Body of pancreas (tissue), 4 donors: ENCODE data around the gene SLC16A9. TPM values are rescaled to one million over a fixed set of nuclear protein-coding genes. Genes with fewer than 3 reads are reported as not detected.
A peak's percentile ranks its signal among the peaks of the same experiment; 100 is the strongest.
"Not testable (repeated sequence)": the region's sequence is repeated elsewhere in the genome, so short reads cannot be mapped to it uniquely, and the experiment has no call there.

Experiments used
- ATAC-seq: fragments of 150-250 bp; one replicate; pipeline ENCODE4 v1.9.1; 2016
- DNase-seq, 4 donors: peaks; one replicate each; pipeline ENCODE4 v3.0.0-alpha.2; 2019
- H3K27ac ChIP-seq, 4 donors: fragments of 200-600 bp; sonication (generic); 1 replicate in 3 of 4; 2 replicates in 1 of 4; pipeline versions ENCODE4 v1.5.1 to v1.6.1; 2016 to 2019; ENCODE audit warnings: mild to moderate bottlenecking in 1 of 4, mixed read lengths in 1 of 4, moderate library complexity in 1 of 4
- H3K27me3 ChIP-seq, 2 donors: fragments of 200-600 bp; sonication (generic); one replicate each; pipeline ENCODE4 v1.6.0; 2016; ENCODE audit warnings: mild to moderate bottlenecking in 1 of 2
- H3K36me3 ChIP-seq, 2 donors: fragments of 200-600 bp; sonication (generic); replicated peaks in 1 of 2; 2 replicates each; pipeline ENCODE4 v1.5.1; 2016; ENCODE audit warnings: low read depth in 2 of 2; ENCODE audit not compliant: insufficient read depth in 1 of 2
- H3K4me1 ChIP-seq: fragments of 200-600 bp; sonication (generic); one replicate; pipeline ENCODE4 v1.6.0; 2016
- H3K4me3 ChIP-seq, 2 donors: fragments of 200-600 bp; sonication (generic); 1 replicate in 1 of 2; 2 replicates in 1 of 2; pipeline ENCODE4 v1.5.1; 2016 to 2019
- H3K9me3 ChIP-seq, 3 donors: fragments of 200-600 bp; sonication (generic); 1 replicate in 2 of 3; 2 replicates in 1 of 3; pipeline ENCODE4 v1.5.1; 2016
- CTCF ChIP-seq, 7 experiments: fragments of 450-650 bp in 4 of 7; fragments of 200-600 bp in 3 of 7; sonication (generic) in 3 of 7; IDR thresholded peaks; one replicate each; pipeline ENCODE4 v1.5.1; 2016 to 2019; ENCODE audit warnings: antibody characterized with exemption in 7 of 7
- POLR2A ChIP-seq, 3 donors: fragments of 450-650 bp; IDR thresholded peaks; one replicate each; pipeline ENCODE4 v1.6.1; 2016; ENCODE audit warnings: antibody characterized with exemption in 3 of 3, mild to moderate bottlenecking in 2 of 3
- WGBS, 2 donors: methylation state at CpG; one replicate each; pipeline ENCODE4 v1.1.5; 2017; 5-methylcytosine and 5-hydroxymethylcytosine counted together
- intact Hi-C: fragments of 100-400 bp; cut with DNase I; formaldehyde crosslinking; loops from one replicate; pipeline ENCODE4 v1.15.1; 2023
- total RNA-seq, 2 donors: library from RNA; depleted of rRNA; stranded (reverse); fragments of >200 nt; gene quantifications; one replicate each; pipeline ENCODE4 v1.1.0, GENCODE V29; 2016

SLC16A9 gene
- total RNA-seq, 2 donors from 2014 or later = 0.78 to 2.6 TPM

GRCh38 chr10:59752278-59752940 lies 42.8 kb upstream of the SLC16A9 start:
- Histone ChIP-seq H3K9me3 (no peaks in the 10 kb centered on the region), H3K4me3 (no peak overlapping the region), H3K27ac (no peak overlapping the region), H3K36me3 (no peaks in the 10 kb centered on the region), H3K27me3 (no peaks in the 10 kb centered on the region), H3K4me1 (no peaks in the 10 kb centered on the region)
- TF ChIP-seq POLR2A (IDR thresholded peaks at IDR 0.05) (no peak), CTCF (IDR thresholded peaks at IDR 0.05) (no peak)
- 68 to 71% methylated on average over 2 of the region's 2 CpGs for WGBS, 2 donors
- intact Hi-C loops = no loop called here
- no peak for ATAC-seq
- no peak for DNase-seq

- peaks cover 3% of the 10 kb centered on the region for H3K4me1 ChIP-seq
- no peak overlapping the region for H3K4me3 ChIP-seq
- 80 to 86% methylated on average over 12 of the region's 12 CpGs for WGBS, 2 donors
- no peaks in the 10 kb centered on the region for H3K27me3 ChIP-seq
- H3K9me3 ChIP-seq = no peaks in the 10 kb centered on the region
- intact Hi-C loops = no loop called here
- no peaks in the 10 kb centered on the region for H3K36me3 ChIP-seq
- TF ChIP-seq CTCF (IDR thresholded peaks at IDR 0.05) = no peak
- TF ChIP-seq POLR2A (IDR thresholded peaks at IDR 0.05) = no peak
- no peak overlapping the region for H3K27ac ChIP-seq
- ATAC-seq (no peak), DNase-seq (no peak)
Observed at GRCh38 chr10:59750155-59750945, 40.7 kb upstream of the SLC16A9 start.

GRCh38 chr10:59748834-59749233 lies 39.2 kb upstream of the SLC16A9 start:
- DNase-seq = peak in 1 of 4 donors; percentile 17

GRCh38 chr10:59745163-59745650 lies 35.6 kb upstream of the SLC16A9 start:
- H3K4me1 ChIP-seq = peaks cover 3% of the 10 kb centered on the region
- intact Hi-C loops = no loop called here
- peak; percentile 67 for ATAC-seq
- no peaks in the 10 kb centered on the region for H3K36me3 ChIP-seq
- WGBS, 2 donors = 13 to 15% methylated on average over 2 of the region's 2 CpGs
- H3K4me3 ChIP-seq = no peak overlapping the region
- H3K27ac ChIP-seq = peak overlapping the region in 1 of 4 donors; percentile 61
- H3K27me3 ChIP-seq = no peaks in the 10 kb centered on the region
- H3K9me3 ChIP-seq = no peaks in the 10 kb centered on the region
- TF ChIP-seq CTCF (IDR thresholded peaks at IDR 0.05) (no peak), POLR2A (IDR thresholded peaks at IDR 0.05) (no peak)
- DNase-seq = no peak

More at GRCh38 chr10:59748834-59749233, 39.2 kb upstream of the SLC16A9 start:
- no peaks in the 10 kb centered on the region for H3K27me3 ChIP-seq
- 14 to 17% methylated on average over 1 of the region's 1 CpG for WGBS, 2 donors
- H3K9me3 ChIP-seq = no peaks in the 10 kb centered on the region
- TF ChIP-seq POLR2A (IDR thresholded peaks at IDR 0.05) = no peak
- H3K4me1 ChIP-seq = peaks cover 3% of the 10 kb centered on the region
- intact Hi-C loops = no loop called here
- peak; percentile 50 for ATAC-seq
- no peak overlapping the region for H3K27ac ChIP-seq
- H3K4me3 ChIP-seq = no peak overlapping the region
- no peaks in the 10 kb centered on the region for H3K36me3 ChIP-seq

- H3K27me3 ChIP-seq, H3K9me3 ChIP-seq, H3K36me3 ChIP-seq, H3K4me1 ChIP-seq, ATAC-seq, DNase-seq, intact Hi-C loops, H3K4me3 ChIP-seq: not testable (repeated sequence)
- peak overlapping the region in 1 of 4 donors; percentile 61 for H3K27ac ChIP-seq
- 18 to 25% methylated on average over 6 of the region's 6 CpGs for WGBS, 2 donors
Observed at GRCh38 chr10:59744762-59745161, 35.1 kb upstream of the SLC16A9 start.

GRCh38 chr10:59744156-59744555 lies 34.5 kb upstream of the SLC16A9 start:
- DNase-seq, H3K9me3 ChIP-seq, intact Hi-C loops, H3K4me3 ChIP-seq, H3K27ac ChIP-seq, H3K36me3 ChIP-seq, H3K27me3 ChIP-seq, H3K4me1 ChIP-seq, ATAC-seq: not testable (repeated sequence)
- WGBS, 2 donors = 98% methylated on average over 8 to 22 of the region's 32 CpGs
